CD14-positive monocyte (primary cell): ENCODE data around the gene THSD4. TPM values are rescaled to one million over a fixed set of nuclear protein-coding genes. Genes with fewer than 3 reads are reported as not detected.

Source experiments
- DNase-seq, 3 donors: peaks; one replicate each; pipeline ENCODE4 v3.0.0-alpha.2; 2011 to 2022
- H2AFZ ChIP-seq: 2 replicates; pipeline ENCODE4 v1.6.0; 2012; ENCODE audit warnings: mild to moderate bottlenecking, low read depth, low read length, inconsistent platforms; ENCODE audit not compliant: insufficient read depth, poor library complexity, severe bottlenecking
- H3K27ac ChIP-seq, 2 donors: 1 replicate in 1 of 2; 2 replicates in 1 of 2; pipeline ENCODE4 v1.5.1; 2012 to 2013; ENCODE audit warnings: low read length in 2 of 2, control low read depth in 1 of 2, inconsistent platforms in 1 of 2, low read depth in 1 of 2, mild to moderate bottlenecking in 1 of 2
- H3K27me3 ChIP-seq, 2 donors: one replicate each; pipeline versions ENCODE4 v1.6.0 to v1.6.1; 2011 to 2013; ENCODE audit warnings: low read length in 2 of 2; ENCODE audit not compliant: control insufficient read depth in 2 of 2, insufficient read depth in 2 of 2
- H3K36me3 ChIP-seq, 2 donors: replicated peaks in 1 of 2; 1 replicate in 1 of 2; 2 replicates in 1 of 2; pipeline versions ENCODE4 v1.5.1 to v1.6.1; 2012 to 2013; ENCODE audit warnings: low read length in 2 of 2, control low read depth in 1 of 2, inconsistent platforms in 1 of 2, mild to moderate bottlenecking in 1 of 2; ENCODE audit not compliant: insufficient read depth in 2 of 2, control insufficient read depth in 1 of 2
- H3K4me1 ChIP-seq, 2 donors: 1 replicate in 1 of 2; 2 replicates in 1 of 2; pipeline versions ENCODE4 v1.5.1 to v1.6.1; 2012 to 2013; ENCODE audit warnings: low read length in 2 of 2, control low read depth in 1 of 2, inconsistent platforms in 1 of 2, mild to moderate bottlenecking in 1 of 2, moderate library complexity in 1 of 2; ENCODE audit not compliant: insufficient read depth in 2 of 2, control insufficient read depth in 1 of 2
- H3K4me2 ChIP-seq: replicated peaks from 2 replicates; pipeline ENCODE3; 2012; ENCODE audit warnings: low read length, moderate library complexity, mild to moderate bottlenecking; ENCODE audit not compliant: poor library complexity, severe bottlenecking; ENCODE audit errors: extremely low read depth
- H3K4me3 ChIP-seq, 3 experiments: fragments of 200-600 bp in 1 of 3; sonication (generic) in 1 of 3; replicated peaks in 1 of 3; 1 replicate in 2 of 3; 2 replicates in 1 of 3; pipeline ENCODE4 v1.5.1; 2011 to 2013; ENCODE audit warnings: low read length in 3 of 3, mild to moderate bottlenecking in 3 of 3, control low read depth in 2 of 3, low read depth in 2 of 3, inconsistent platforms in 1 of 3, moderate library complexity in 1 of 3
- H3K79me2 ChIP-seq: 2 replicates; pipeline ENCODE4 v1.6.0; 2012; ENCODE audit warnings: mild to moderate bottlenecking, control low read depth, inconsistent platforms, low read length, moderate library complexity; ENCODE audit not compliant: insufficient read depth
- H3K9ac ChIP-seq: 2 replicates; pipeline ENCODE4 v1.6.0; 2017; ENCODE audit warnings: low read length, mild to moderate bottlenecking; ENCODE audit not compliant: insufficient read depth, poor library complexity, severe bottlenecking
- H3K9me3 ChIP-seq, 2 donors: replicated peaks in 1 of 2; 1 replicate in 1 of 2; 2 replicates in 1 of 2; pipeline versions ENCODE4 v1.5.1 to v1.6.1; 2012 to 2013; ENCODE audit warnings: low read length in 2 of 2, control low read depth in 1 of 2; ENCODE audit not compliant: control insufficient read depth in 1 of 2, insufficient read depth in 1 of 2
- H4K20me1 ChIP-seq: 2 replicates; pipeline ENCODE4 v1.6.0; 2012; ENCODE audit warnings: mild to moderate bottlenecking, low read length, control low read depth, moderate library complexity; ENCODE audit not compliant: insufficient read depth
- H3K27ac Mint-ChIP-seq, 7 donors: one replicate each; pipeline ENCODE4 v1.8.0; 2020; ENCODE audit warnings: mild to moderate bottlenecking in 7 of 7, mixed read lengths in 7 of 7, moderate library complexity in 6 of 7, inconsistent platforms in 2 of 7
- H3K27me3 Mint-ChIP-seq, 3 donors: one replicate each; pipeline ENCODE4 v1.8.0; 2021 to 2022; ENCODE audit warnings: low read depth in 3 of 3, mild to moderate bottlenecking in 3 of 3, mixed read lengths in 3 of 3, moderate library complexity in 3 of 3, inconsistent platforms in 1 of 3
- H3K36me3 Mint-ChIP-seq, 2 donors: one replicate each; pipeline ENCODE4 v1.8.0; 2020; ENCODE audit warnings: mixed read lengths in 2 of 2, inconsistent platforms in 1 of 2, mild to moderate bottlenecking in 1 of 2
- H3K4me1 Mint-ChIP-seq: one replicate; pipeline ENCODE4 v1.8.0; 2020; ENCODE audit warnings: mild to moderate bottlenecking, mixed read lengths
- H3K4me3 Mint-ChIP-seq, 2 donors: one replicate each; pipeline ENCODE4 v1.8.0; 2020; ENCODE audit warnings: mild to moderate bottlenecking in 2 of 2, mixed read lengths in 2 of 2, moderate library complexity in 1 of 2
- H3K9me3 Mint-ChIP-seq, 7 donors: one replicate each; pipeline ENCODE4 v1.8.0; 2020 to 2022; ENCODE audit warnings: mixed read lengths in 7 of 7, mild to moderate bottlenecking in 6 of 7, moderate library complexity in 6 of 7, inconsistent platforms in 2 of 7
- CTCF ChIP-seq: fragments of 200-600 bp; IDR thresholded peaks from one replicate; pipeline ENCODE4 v1.8.0; 2022; ENCODE audit warnings: antibody characterized with exemption, mild to moderate bottlenecking
- WGBS: methylation state at CpG from one replicate; pipeline ENCODE4 v1.1.5; 2013; ENCODE audit warnings: missing lambda C conversion rate; ENCODE audit not compliant: insufficient coverage; 5-methylcytosine and 5-hydroxymethylcytosine counted together
- intact Hi-C, 2 donors: fragments of 100-400 bp; cut with micrococcal nuclease; formaldehyde crosslinking; loops; one replicate each; pipeline versions ENCODE4 v1.15.0 to v1.15.1; 2023
- polyA plus RNA-seq, 3 donors: library from polyadenylated mRNA; depleted of rRNA in 1 of 3; unstranded in 2 of 3; stranded (reverse) in 1 of 3; fragments of 300-500 nt in 2 of 3; fragments of >200 nt in 1 of 3; fragmentation: Illumina TruSeq in 2 of 3; gene quantifications; 1 replicate in 2 of 3; 2 replicates in 1 of 3; pipeline ENCODE4 v1.2.3, GENCODE V29; 2012 to 2021

The THSD4 gene
- polyA plus RNA-seq, 3 donors = not detected

- Mint-ChIP-seq H3K27ac (no peak overlapping the region), H3K4me1 (no peaks in the 10 kb centered on the region), H3K4me3 (no peak overlapping the region), H3K27me3 (peaks cover 2 to 10% (median 6%) of the 10 kb centered on the region in 3 donors), H3K36me3 (no peaks in the 10 kb centered on the region), H3K9me3 (peaks cover under 1 to 23% (median 9%) of the 10 kb centered on the region in 7 donors)
- Histone ChIP-seq H3K4me1 (no peaks in the 10 kb centered on the region), H2AFZ (no peak overlapping the region), H3K36me3 (no peaks in the 10 kb centered on the region), H4K20me1 (no peaks in the 10 kb centered on the region), H3K27ac (no peak overlapping the region), H3K79me2 (no peaks in the 10 kb centered on the region), H3K4me2 (no peak overlapping the region), H3K4me3 (no peak overlapping the region), H3K9me3 (peaks cover 0 to 3% of the 10 kb centered on the region in 2 donors), H3K27me3 (no peaks in the 10 kb centered on the region), H3K9ac (no peak overlapping the region)
- intact Hi-C loops = no loop called here
- no peak for TF ChIP-seq CTCF
- no peak for DNase-seq
- 100% methylated on average over 1 of the region's 3 CpGs for WGBS
These were observed 52.3 kb downstream of the THSD4 start for GRCh38 chr15:71167445-71168165.

GRCh38 chr15:71168166-71168834 lies 53.0 kb downstream of the THSD4 start:
- no peak overlapping the region for H3K9ac ChIP-seq
- no peak overlapping the region for H3K27ac Mint-ChIP-seq
- no peaks in the 10 kb centered on the region for H3K79me2 ChIP-seq
- H3K27me3 ChIP-seq = no peaks in the 10 kb centered on the region
- H3K27me3 Mint-ChIP-seq = peaks cover 2 to 10% (median 3%) of the 10 kb centered on the region in 3 donors
- no peak overlapping the region for H3K4me3 Mint-ChIP-seq
- H4K20me1 ChIP-seq = no peaks in the 10 kb centered on the region
- no peak overlapping the region for H3K4me2 ChIP-seq
- DNase-seq = no peak
- peaks cover 0 to 17% (median 6%) of the 10 kb centered on the region in 7 donors for H3K9me3 Mint-ChIP-seq
- H3K4me1 Mint-ChIP-seq = no peaks in the 10 kb centered on the region
- intact Hi-C loops = no loop called here
- H2AFZ ChIP-seq = no peak overlapping the region
- no peak overlapping the region for H3K4me3 ChIP-seq
- H3K27ac ChIP-seq = no peak overlapping the region
- no peaks in the 10 kb centered on the region for H3K4me1 ChIP-seq
- peaks cover 0 to 3% of the 10 kb centered on the region in 2 donors for H3K9me3 ChIP-seq
- no peak for TF ChIP-seq CTCF
- no peaks in the 10 kb centered on the region for H3K36me3 Mint-ChIP-seq
- 0% methylated on average over 3 of the region's 5 CpGs for WGBS
- H3K36me3 ChIP-seq = no peaks in the 10 kb centered on the region
